AG08396 (cell line): ENCODE data around the gene SH3YL1.
A peak's percentile ranks its signal among the peaks of the same experiment; 100 is the strongest.

Experiments used
- DNase-seq: peaks from one replicate; pipeline ENCODE4 v3.0.0; 2012; ENCODE audit warnings: low spot score, mixed read lengths

Gene SH3YL1

GRCh38 chr2:282371-283263, 18.8 kb upstream of the SH3YL1 start:
- no peak for DNase-seq

- DNase-seq = no peak
Observed at GRCh38 chr2:281381-281780, 17.5 kb upstream of the SH3YL1 start.

GRCh38 chr2:280650-281110, 16.8 kb upstream of the SH3YL1 start:
- DNase-seq = no peak

DNA sequence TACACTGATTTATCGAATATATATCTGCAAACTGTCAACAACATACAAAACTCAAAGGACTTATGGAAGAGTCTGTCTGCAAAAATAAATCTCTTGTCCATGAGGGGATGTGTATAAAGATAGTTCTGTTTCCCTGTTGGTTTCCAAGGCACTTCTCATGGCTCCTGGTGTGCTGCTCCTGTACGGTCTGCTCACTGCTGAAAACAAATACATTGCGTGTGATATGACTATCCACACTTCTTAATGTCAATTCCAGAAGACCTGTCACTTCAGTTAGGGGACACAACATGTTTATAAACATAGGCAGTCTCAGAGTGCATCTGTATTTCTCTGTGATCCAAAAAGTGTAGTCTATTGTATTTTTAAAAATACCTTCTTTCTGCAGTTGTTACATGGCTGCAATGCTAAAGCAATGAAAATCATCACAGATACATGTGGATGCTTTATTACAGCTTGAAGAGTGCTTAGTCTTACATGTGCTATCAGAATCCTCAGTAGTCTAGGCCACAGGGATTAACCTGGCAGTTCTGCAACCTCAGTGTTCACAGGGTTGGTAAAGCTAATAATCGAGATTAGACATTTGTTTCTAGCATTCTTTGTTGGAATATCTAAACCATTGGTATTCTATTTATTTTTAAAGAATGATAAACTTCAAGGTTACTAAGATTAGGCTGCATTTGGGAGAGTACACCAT, 16.3 kb upstream of the SH3YL1 start:
- no peak for DNase-seq

GRCh38 chr2:279366-279765, 15.5 kb upstream of the SH3YL1 start:
- DNase-seq = no peak

GRCh38 chr2:278927-279320, 15.1 kb upstream of the SH3YL1 start:
- DNase-seq = no peak

DNA sequence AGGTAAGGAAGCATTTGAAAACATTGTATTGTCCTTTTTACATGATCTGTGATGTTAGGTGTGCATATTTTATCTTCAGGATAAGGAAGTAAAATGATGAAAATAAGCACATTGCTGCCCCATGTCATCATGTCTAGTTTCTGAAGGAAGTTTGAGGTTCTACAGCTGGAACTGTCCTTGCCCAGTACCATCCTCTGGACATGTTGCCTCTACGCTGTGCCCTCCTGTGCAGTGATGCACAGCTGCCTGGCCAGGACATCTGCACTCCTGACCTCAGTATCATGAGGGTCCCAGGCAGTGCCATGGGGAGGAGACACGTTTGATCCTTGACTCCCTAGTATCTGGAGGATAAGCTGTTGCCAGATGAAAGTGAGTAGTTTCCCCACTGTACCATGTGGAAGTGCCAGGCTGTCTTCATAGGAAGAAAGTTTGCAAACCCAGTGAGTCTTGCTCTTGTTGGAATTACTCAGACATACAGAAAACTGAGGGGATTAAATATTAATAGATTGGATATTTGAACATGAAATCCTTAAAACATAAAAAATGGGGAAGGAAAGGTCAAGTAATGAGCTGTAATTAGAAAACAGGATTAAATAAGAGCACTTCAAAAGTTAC, 14.6 kb upstream of the SH3YL1 start:
- DNase-seq = no peak

DNA sequence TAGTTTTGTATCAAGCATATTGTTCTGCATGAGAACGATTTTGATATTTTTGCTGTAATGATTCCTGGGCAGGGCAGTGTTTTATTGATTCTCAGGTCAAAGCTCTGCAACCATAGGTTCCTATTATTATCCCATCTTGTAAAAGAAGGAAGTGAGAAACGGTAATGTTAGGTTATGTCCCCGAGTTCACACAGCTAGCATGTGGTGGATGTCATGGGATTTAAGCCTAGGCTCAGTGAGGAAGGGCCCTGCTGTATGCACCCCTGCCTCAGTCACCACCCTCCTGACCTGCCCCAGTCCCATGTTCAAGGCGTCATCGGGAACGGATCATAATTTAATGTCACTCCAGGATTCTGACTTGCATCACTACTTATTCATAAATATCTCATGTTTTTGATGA, 11.6 kb upstream of the SH3YL1 start:
- DNase-seq = no peak

DNA sequence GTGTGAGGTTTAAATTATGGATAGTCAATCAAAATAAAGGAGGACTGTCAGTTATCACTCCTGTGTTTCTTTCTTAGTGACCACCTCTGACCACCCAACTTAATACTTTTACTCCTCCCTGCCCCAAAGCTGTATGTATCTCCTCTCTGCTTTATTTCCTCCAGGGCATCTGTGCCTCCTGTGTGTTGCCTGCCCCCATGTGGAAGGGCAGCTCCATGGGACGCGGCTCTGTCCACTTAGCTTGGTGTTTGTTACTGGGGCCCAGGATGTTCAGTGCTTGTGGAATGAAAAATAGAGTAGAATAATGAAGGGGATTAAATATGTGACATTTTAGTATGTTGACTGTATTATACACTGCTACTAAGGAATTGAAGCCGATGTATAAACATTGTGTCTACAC, 10.7 kb upstream of the SH3YL1 start:
- DNase-seq = no peak

- no peak for DNase-seq
Observed at GRCh38 chr2:273333-273732, 9.5 kb upstream of the SH3YL1 start.

GRCh38 chr2:271917-272316, 8.1 kb upstream of the SH3YL1 start:
- DNase-seq = no peak

GRCh38 chr2:270861-271260, 7.0 kb upstream of the SH3YL1 start:
- no peak for DNase-seq

DNA sequence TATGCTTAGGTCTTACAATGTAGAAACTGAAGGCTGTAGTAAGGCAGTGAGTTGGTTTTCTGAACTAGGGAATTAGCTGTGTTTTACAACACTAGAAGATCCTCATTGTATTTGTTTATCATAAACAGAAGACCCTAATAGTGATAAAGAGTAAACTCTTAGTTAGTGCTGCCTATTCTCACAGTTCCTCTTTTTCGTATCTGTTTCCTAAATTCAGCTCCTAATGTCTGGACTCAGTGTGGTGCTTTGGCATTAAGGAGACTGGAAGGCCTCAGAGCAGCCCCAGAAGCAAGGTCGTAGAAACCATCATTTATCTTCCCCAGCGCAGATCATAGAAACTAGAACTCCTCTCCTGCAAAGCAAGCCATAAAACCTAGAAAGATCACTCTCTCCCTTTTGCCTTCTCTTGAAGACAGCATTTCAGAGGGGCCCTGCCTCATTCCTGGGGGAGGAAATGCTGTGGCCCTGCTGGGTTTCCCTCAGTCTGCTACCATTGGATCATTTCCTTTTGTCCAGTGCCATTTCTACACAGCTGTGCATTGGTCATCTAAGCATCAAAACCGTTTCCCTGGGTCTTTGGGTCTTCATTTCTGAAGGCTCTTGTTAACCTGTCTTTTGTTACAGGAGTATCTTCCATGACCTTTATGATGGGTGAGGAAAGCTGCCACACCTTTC, 5.7 kb upstream of the SH3YL1 start:
- no peak for DNase-seq

GRCh38 chr2:268323-268722, 4.5 kb upstream of the SH3YL1 start:
- DNase-seq = no peak

DNA sequence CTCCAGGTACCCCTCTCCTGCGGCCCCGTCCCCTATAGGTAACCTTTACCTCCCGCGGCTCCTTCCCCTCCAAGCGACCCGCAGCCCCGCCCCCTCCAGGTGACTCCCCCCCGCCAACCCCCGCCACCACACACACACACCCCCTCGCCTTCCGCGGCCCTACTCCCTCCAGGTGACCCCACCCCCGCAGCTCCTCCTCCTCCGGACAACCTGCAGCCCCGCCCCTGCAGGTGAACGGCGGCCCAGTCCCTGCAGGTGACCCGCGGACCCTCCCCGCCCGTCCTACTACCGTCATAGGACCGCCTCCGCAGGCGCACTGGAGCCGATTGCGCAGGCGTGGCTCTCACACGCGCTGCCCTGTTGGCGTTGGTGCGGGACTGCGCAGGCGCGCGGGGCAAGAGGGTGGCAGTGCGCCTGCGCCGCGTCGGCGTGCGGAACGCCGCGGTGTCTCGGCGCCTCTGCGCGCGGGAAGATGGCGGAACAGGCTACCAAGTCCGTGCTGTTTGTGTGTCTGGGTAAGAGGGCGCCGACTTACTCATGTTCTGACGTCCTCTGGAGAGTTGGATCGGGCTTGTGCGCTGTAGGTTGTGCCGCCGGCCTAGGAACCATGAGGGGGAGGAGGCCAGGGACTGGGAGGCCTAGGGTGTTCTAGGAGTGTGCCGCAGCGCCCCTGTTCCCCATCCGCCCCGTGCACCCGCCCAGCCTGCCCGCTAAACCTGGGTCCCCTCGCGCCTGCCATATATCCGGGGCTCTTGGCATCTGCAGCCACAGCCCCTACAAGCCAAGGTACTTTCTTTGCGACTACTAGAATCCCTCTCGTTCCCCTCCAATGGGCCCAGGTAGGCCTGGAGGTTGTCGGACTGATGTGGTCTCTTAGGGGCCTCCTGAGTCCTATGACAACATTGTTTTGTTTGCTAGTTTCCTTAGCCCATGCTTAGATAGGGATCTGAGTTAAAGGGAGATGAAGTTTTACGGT, 949 bp upstream of the SH3YL1 start, which contains the start of gene ACP1:
Gene ACP1 (plus strand): TSS at position 455 of the 976 bp plus-strand sequence. CDS start 18 bp downstream, at position 473.
- peak; percentile 99 for DNase-seq

DNA sequence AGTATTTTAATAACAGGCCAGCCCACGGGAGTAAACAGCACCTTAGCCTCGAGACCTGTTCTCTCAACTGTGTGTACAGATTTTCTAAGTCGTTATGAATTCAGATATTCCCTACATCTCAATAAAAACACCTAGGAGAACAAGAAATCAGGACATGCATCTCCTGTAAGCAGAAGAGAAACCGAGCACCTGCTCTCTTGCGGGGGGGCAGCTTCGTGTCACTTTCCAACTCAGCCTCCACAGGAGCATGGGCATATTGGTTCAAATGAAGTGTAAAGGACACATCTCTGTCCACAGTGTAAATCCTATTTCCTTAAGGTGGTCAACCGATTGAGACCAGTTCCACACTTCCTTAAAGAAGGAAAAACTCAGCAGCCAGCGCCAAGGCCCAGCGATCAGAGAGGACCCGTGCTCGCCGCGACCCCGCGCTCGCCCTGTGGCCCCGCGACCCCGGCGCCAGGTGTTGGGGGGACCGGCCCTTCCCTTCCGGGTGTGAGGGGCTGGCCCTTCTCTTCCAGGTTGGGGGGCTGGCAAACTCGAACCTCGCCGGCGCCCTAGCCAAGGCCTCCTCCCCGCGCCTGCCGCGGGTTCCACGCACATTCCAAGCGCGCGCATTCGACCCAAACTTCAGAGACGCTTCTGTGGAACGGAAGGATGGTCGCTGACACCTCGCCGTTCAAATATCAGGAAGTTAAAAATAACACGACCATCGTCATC, 652 bp downstream of the SH3YL1 start:
- no peak for DNase-seq

GRCh38 chr2:262117-262516, 1.7 kb downstream of the SH3YL1 start:
- DNase-seq = no peak

DNA sequence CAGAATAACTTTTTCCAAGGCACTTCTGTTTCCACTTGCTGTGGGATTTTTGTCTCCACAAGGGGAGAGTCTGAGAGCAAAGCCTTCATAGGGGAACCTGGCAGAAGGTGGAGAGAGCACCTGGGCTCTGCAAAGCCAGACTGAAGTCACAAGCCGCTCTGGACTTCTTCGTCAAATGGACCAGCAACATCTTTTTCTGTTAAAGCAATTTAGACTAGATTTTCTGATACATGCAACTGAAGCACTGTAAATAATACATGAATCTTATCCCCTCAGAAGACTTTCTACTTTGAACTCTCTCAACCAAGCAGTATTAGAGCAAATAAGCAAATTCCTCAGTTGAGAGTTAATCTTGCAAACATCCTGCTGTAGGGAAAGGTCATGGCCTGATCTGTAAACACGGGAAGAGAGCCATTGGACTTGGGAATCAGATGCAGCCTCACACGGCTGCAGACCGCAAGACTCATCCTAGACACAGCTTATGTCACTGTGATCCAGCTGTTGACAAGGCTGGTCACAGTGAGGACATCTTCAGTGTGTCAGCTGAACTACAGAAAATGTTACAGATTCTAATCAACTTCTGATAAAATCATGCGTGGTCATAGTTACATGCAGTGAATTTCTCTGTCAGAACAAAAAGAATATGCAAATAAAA, 3.2 kb downstream of the SH3YL1 start:
- DNase-seq = peak; percentile 61

DNA sequence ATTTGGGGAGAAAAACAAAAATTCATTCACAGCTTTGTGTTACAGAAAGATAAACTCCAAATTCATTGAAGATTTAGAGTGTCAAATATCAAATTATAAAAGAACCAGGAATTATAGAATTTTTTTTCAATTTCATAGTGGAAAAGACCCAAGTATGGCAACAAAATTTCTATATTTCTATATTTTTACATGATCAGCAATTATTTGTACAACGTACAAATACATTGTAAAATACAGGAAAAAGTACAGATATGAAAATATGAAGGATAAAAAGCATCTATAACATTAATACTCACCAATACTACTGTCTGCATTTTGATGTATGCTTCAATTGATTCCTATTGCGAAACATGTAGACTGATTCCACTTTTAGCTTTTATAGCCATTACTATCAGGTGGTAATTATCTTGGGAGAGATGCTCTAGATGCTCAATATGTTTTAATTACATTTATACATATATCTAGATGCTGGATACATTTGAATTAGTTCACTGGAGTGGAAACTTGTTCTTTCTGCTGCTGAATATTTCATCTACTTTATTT, 4.0 kb downstream of the SH3YL1 start:
- DNase-seq = no peak

DNA sequence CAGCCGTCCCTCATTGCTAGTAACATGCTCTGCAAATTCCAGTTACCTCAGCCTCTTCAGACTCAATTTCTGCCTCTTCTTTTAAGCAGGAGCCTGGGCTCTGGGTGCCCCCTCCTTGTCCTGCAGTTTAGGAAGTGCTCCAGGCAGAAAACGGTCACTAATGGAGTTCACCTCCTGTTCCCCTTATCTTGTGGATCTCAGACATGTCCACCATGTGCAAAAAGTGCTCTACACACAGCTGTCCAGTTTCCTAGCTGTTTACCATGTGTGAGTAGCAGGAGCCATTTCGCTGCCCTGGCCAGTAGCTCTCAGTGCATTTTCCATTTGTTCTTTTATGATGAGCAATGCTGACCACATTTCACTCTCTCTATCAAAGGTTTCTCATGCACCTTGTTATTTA, 4.9 kb downstream of the SH3YL1 start:
- DNase-seq = no peak
